ENCODE measurements around the gene MPO. TPM values are rescaled to one million over a fixed set of nuclear protein-coding genes. Genes with fewer than 3 reads are reported as not detected.
A peak's percentile ranks its signal among the peaks of the same experiment; 100 is the strongest.

Gene MPO
- total and polyA plus RNA-seq, 9 of the 15 experiments (the other 6 are each of a cell fraction or from before 2014, with no cell fraction given), result 0.04 to 0.47 (median 0.39) TPM; not detected in 6

DNA sequence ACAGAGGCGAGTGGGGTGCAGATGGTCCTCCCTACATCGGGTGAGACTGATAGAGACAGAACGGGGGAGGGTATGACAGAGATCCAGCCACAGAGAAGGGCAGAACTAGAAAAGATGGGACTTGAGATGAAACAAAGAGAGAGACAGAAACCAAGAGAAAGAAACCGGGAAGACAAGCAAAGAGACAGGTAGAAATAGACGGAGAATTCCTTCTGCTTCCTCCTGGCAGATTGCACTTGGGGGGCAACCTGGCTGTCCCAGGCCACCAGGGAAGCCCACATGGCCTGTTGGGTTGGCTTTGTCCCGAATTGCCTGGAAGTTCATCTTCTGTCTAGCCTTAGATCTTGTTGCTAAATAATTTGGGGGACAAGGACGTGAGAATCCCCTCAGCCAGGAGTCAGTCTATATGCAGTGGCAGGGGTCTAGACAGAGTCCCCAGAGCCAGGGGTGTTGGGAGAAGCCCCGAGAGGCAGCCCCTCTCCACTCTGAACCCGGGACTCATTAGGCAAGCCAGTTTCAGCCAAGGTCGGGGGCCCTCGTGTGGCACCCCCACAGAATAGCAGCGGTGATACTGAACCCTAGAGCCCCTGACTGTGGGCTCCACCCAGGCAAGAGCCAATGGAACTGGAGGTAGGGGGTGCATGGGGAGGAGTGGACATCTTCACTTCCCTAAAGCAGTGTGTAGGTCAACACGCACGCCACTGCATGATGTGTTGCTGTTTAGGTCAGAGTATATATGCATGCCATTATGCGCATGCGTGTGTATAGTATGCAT, 48.5 kb upstream of the MPO start (continued):
- TF ChIP-seq POLR3A (IDR thresholded peaks at IDR 0.05; ENCODE audit: borderline replicate concordance, extremely low read depth, insufficient read depth, insufficient read length) (no peak), NONO (IDR thresholded peaks at IDR 0.05; ENCODE audit: low read depth in 2 of 2, low read length in 1 of 2) (peak in 1 of 2 experiments; percentile 60; a peak in 2 of 4 replicates), MTA1 (IDR thresholded peaks at IDR 0.05; ENCODE audit: borderline replicate concordance) (no peak; the same call in none of the 2 replicates), RBFOX2 (IDR thresholded peaks at IDR 0.05; ENCODE audit: low read depth, low read length) (no peak), DNMT1 (IDR thresholded peaks at IDR 0.05) (peak; percentile 35; the same call in 1 of the 2 replicates), ETV5 (CRISPR knock-in tag; IDR thresholded peaks at IDR 0.05; ENCODE audit: low read depth) (peak; percentile 28; the same call in 1 of the 2 replicates), EWSR1 (IDR thresholded peaks at IDR 0.05; ENCODE audit: borderline replicate concordance, low read depth, partially characterized antibody) (peak; percentile 89), KDM2B (CRISPR knock-in tag; IDR thresholded peaks at IDR 0.05) (no peak), RAD51 (IDR thresholded peaks at IDR 0.05; ENCODE audit: borderline replicate concordance, low read depth) (no peak), JUND (IDR thresholded peaks at IDR 0.05; ENCODE audit: borderline replicate concordance, low read depth, low read length) (peak; percentile 68), JUND (tag; IDR thresholded peaks at IDR 0.05; ENCODE audit: borderline replicate concordance, low read depth, low read length) (peak; percentile 58; the same call in 1 of the 3 replicates), HCFC1 (IDR thresholded peaks at IDR 0.05; ENCODE audit: low read depth, low read length) (peak; percentile 42; the same call in 1 of the 2 replicates), BHLHE40 (IDR thresholded peaks at IDR 0.05; ENCODE audit: low read length) (peak; percentile 59; the same call in 1 of the 2 replicates), TFAM (CRISPR knock-in tag; conservative IDR thresholded peaks at IDR 0.05) (no peak), ETV1 (tag; conservative IDR thresholded peaks at IDR 0.05; ENCODE audit: low read depth) (no peak; the same call in 1 of the 2 replicates)
- TF ChIP-seq, protein P1, sequence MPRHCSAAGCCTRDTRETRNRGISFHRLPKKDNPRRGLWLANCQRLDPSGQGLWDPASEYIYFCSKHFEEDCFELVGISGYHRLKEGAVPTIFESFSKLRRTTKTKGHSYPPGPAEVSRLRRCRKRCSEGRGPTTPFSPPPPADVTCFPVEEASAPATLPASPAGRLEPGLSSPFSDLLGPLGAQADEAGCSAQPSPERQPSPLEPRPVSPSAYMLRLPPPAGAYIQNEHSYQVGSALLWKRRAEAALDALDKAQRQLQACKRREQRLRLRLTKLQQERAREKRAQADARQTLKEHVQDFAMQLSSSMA (CRISPR knock-in tag; IDR thresholded peaks at IDR 0.05), result 0 out of 2 replicates have a peak, but pooled peaks have one; percentile 17
- TF ChIP-seq, protein P2, sequence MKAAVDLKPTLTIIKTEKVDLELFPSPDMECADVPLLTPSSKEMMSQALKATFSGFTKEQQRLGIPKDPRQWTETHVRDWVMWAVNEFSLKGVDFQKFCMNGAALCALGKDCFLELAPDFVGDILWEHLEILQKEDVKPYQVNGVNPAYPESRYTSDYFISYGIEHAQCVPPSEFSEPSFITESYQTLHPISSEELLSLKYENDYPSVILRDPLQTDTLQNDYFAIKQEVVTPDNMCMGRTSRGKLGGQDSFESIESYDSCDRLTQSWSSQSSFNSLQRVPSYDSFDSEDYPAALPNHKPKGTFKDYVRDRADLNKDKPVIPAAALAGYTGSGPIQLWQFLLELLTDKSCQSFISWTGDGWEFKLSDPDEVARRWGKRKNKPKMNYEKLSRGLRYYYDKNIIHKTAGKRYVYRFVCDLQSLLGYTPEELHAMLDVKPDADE (conservative IDR thresholded peaks at IDR 0.05; ENCODE audit: control insufficient read depth, low read depth, low read length), result peak; percentile 73; the same call in 1 of the 2 replicates
- TF ChIP-seq, protein P3, sequence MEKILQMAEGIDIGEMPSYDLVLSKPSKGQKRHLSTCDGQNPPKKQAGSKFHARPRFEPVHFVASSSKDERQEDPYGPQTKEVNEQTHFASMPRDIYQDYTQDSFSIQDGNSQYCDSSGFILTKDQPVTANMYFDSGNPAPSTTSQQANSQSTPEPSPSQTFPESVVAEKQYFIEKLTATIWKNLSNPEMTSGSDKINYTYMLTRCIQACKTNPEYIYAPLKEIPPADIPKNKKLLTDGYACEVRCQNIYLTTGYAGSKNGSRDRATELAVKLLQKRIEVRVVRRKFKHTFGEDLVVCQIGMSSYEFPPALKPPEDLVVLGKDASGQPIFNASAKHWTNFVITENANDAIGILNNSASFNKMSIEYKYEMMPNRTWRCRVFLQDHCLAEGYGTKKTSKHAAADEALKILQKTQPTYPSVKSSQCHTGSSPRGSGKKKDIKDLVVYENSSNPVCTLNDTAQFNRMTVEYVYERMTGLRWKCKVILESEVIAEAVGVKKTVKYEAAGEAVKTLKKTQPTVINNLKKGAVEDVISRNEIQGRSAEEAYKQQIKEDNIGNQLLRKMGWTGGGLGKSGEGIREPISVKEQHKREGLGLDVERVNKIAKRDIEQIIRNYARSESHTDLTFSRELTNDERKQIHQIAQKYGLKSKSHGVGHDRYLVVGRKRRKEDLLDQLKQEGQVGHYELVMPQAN (IDR thresholded peaks at IDR 0.05; ENCODE audit: borderline replicate concordance), result peak; percentile 47; the same call in 1 of the 2 replicates
- TF ChIP-seq, protein P4, sequence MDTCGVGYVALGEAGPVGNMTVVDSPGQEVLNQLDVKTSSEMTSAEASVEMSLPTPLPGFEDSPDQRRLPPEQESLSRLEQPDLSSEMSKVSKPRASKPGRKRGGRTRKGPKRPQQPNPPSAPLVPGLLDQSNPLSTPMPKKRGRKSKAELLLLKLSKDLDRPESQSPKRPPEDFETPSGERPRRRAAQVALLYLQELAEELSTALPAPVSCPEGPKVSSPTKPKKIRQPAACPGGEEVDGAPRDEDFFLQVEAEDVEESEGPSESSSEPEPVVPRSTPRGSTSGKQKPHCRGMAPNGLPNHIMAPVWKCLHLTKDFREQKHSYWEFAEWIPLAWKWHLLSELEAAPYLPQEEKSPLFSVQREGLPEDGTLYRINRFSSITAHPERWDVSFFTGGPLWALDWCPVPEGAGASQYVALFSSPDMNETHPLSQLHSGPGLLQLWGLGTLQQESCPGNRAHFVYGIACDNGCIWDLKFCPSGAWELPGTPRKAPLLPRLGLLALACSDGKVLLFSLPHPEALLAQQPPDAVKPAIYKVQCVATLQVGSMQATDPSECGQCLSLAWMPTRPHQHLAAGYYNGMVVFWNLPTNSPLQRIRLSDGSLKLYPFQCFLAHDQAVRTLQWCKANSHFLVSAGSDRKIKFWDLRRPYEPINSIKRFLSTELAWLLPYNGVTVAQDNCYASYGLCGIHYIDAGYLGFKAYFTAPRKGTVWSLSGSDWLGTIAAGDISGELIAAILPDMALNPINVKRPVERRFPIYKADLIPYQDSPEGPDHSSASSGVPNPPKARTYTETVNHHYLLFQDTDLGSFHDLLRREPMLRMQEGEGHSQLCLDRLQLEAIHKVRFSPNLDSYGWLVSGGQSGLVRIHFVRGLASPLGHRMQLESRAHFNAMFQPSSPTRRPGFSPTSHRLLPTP (IDR thresholded peaks at IDR 0.05; ENCODE audit: borderline replicate concordance, extremely low read depth, insufficient read length), result no peak
